ENCODE results near the gene NCDN. TPM values are rescaled to one million over a fixed set of nuclear protein-coding genes. Genes with fewer than 3 reads are reported as not detected.
A peak's percentile ranks its signal among the peaks of the same experiment; 100 is the strongest.

NCDN gene
- total and polyA plus RNA-seq, 8 donors: 18.2 to 42.1 (median 22.1) TPM

GRCh38 chr1:35518183-35518582 lies 39.4 kb upstream of the NCDN start:
- Histone ChIP-seq H3K27me3 (no peaks in the 10 kb centered on the region), H3K4me1 (no peaks in the 10 kb centered on the region), H3K9me3 (peaks cover 0 to 18% of the 10 kb centered on the region in 2 donors), H3K4me3 (no peak overlapping the region), H3K36me3 (no peaks in the 10 kb centered on the region), H3K27ac (no peak overlapping the region)
- DNase-seq: no peak
- ATAC-seq: no peak
- intact Hi-C loops (cut with DNase I): no loop called here
- no peak for TF ChIP-seq CTCF (IDR thresholded peaks at IDR 0.05)

- H3K4me3 ChIP-seq: no peak overlapping the region
Measured at GRCh38 chr1:35519432-35519831, 38.2 kb upstream of the NCDN start.

DNA sequence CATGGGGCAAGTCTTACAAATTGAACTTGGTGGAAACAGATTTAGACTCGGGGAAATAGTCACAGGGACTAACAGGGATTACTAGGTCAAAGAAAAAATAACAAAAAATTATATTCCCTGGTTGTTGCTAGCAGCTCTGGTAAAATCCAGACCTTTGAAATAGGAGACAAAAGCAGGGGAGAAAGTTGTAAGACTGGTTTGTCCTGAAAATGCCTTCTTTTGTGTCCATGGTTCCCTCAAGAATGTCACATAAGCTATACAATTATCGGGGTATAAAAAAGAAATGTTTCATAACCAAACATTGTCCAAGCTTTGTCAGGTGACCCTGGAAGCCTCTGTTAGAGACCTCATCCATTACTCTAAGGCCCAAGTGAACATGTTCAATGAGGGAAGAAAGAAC lies 33.5 kb upstream of the NCDN start:
- no peaks in the 10 kb centered on the region for H3K4me1 ChIP-seq
- no peaks in the 10 kb centered on the region for H3K27me3 ChIP-seq
- no peak for TF ChIP-seq CTCF (IDR thresholded peaks at IDR 0.05)
- H3K9me3 ChIP-seq: no peaks in the 10 kb centered on the region
- intact Hi-C loops (cut with DNase I): no loop called here
- H3K36me3 ChIP-seq: no peaks in the 10 kb centered on the region
- no peak overlapping the region for H3K4me3 ChIP-seq
- ATAC-seq: peak; percentile 27
- H3K27ac ChIP-seq: no peak overlapping the region
- peak in 1 of 4 donors; percentile 57 for DNase-seq

More at GRCh38 chr1:35519432-35519831, 38.2 kb upstream of the NCDN start:
- TF ChIP-seq CTCF (IDR thresholded peaks at IDR 0.05): no peak
- ATAC-seq (no peak), DNase-seq (no peak)
- intact Hi-C loops (cut with DNase I): no loop called here
- no peaks in the 10 kb centered on the region for H3K36me3 ChIP-seq
- peaks cover 0 to 18% of the 10 kb centered on the region in 2 donors for H3K9me3 ChIP-seq
- no peaks in the 10 kb centered on the region for H3K4me1 ChIP-seq
- no peaks in the 10 kb centered on the region for H3K27me3 ChIP-seq
- no peak overlapping the region for H3K27ac ChIP-seq

GRCh38 chr1:35530168-35530567 lies 27.4 kb upstream of the NCDN start:
- H3K36me3 ChIP-seq: peaks cover 0 to 17% of the 10 kb centered on the region in 2 donors
- intact Hi-C loops (cut with DNase I): no loop called here
- no peaks in the 10 kb centered on the region for H3K27me3 ChIP-seq
- TF ChIP-seq CTCF (IDR thresholded peaks at IDR 0.05): no peak
- H3K4me3 ChIP-seq: no peak overlapping the region
- H3K9me3 ChIP-seq: peaks cover 0 to 5% of the 10 kb centered on the region in 2 donors
- peaks cover 7 to 8% of the 10 kb centered on the region in 2 donors for H3K4me1 ChIP-seq
- DNase-seq (no peak), ATAC-seq (no peak)
- H3K27ac ChIP-seq: no peak overlapping the region

DNA sequence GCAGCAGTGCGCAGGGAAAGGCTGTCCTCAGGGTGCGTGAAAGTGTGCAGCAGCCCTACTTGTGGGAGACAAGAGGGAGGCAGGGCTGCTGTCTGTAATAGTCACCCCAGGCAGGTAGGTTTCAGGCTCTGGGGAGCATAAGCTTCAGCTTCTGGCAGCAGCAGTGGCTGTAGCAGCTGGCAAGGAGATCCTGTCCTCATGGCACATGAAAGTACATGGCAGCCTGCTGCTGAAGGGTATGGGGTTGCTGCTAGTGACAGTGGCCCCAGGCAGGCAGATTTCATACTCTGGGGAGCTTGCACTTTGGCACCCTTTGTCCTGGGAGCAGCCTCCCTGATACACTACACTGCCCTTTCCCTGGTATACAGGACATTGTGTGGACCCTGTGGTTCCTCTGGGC lies 26.7 kb upstream of the NCDN start:
- intact Hi-C loops (cut with DNase I): no loop called here
- Histone ChIP-seq H3K27me3 (no peaks in the 10 kb centered on the region), H3K9me3 (peaks cover 0 to 5% of the 10 kb centered on the region in 2 donors), H3K4me1 (peaks cover 7 to 8% of the 10 kb centered on the region in 2 donors), H3K36me3 (peaks cover 0 to 17% of the 10 kb centered on the region in 2 donors), H3K27ac (no peak overlapping the region), H3K4me3 (no peak overlapping the region)
- TF ChIP-seq CTCF (IDR thresholded peaks at IDR 0.05): no peak
- DNase-seq: no peak
- ATAC-seq: no peak
